NT2/D1 (cell line): Measurements from ENCODE around the gene PDE5A.

ENCODE experiments used
- DNase-seq: peaks from one replicate; pipeline ENCODE4 v3.0.0-alpha.2; 2011; ENCODE audit warnings: low read depth, low spot score
- H3K27me3 ChIP-seq: 2 replicates; pipeline ENCODE4 v1.6.0; 2011; ENCODE audit warnings: mild to moderate bottlenecking; ENCODE audit not compliant: insufficient read length, insufficient read depth
- H3K36me3 ChIP-seq: 2 replicates; pipeline ENCODE4 v1.6.1; 2011; ENCODE audit warnings: mild to moderate bottlenecking, low read length, mixed read lengths; ENCODE audit not compliant: insufficient read depth, insufficient read length
- H3K4me1 ChIP-seq: 2 replicates; pipeline ENCODE4 v1.5.1; 2011; ENCODE audit not compliant: insufficient read depth, insufficient read length
- H3K4me3 ChIP-seq: 2 replicates; pipeline ENCODE4 v1.5.1; 2011; ENCODE audit warnings: low read depth; ENCODE audit not compliant: insufficient read length
- H3K9ac ChIP-seq: 2 replicates; pipeline ENCODE4 v1.6.0; 2011; ENCODE audit warnings: low read depth; ENCODE audit not compliant: insufficient read length
- H3K9me3 ChIP-seq: 2 replicates; pipeline ENCODE4 v1.5.1; 2011; ENCODE audit warnings: mild to moderate bottlenecking, low read length; ENCODE audit not compliant: insufficient read depth
- SUZ12 ChIP-seq: IDR thresholded peaks from 2 replicates; pipeline ENCODE4 v1.6.1; 2011; ENCODE audit not compliant: insufficient read length, insufficient read depth; ENCODE audit errors: extremely low read depth
- YY1 ChIP-seq: IDR thresholded peaks from 2 replicates; pipeline ENCODE4 v1.6.1; 2011; ENCODE audit not compliant: insufficient read length, insufficient read depth
- ZNF274 ChIP-seq: IDR thresholded peaks from 2 replicates; pipeline ENCODE4 v1.6.1; 2011; ENCODE audit warnings: mild to moderate bottlenecking, low read depth, low read length

The PDE5A gene

DNA sequence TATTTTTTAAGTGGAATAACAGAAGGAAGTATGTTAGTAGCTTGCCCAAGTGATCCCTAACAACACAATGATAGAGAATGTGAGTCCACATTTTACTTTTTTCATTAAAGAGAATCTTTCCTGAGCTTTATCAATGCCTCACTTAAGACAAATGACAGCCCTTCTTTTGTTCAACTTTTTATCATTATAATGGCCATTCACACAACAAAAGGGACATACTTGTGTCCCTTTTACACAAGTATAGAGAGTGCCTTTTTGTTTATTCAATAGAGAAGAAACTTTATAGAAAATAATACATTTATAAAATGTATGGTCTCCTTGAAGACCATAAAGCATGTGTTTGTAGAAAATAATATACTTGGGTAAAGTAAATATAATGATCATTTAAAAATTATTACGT is 96.3 kb downstream of the PDE5A start:
- no peak for DNase-seq
- Histone ChIP-seq H3K4me3 (no peak overlapping the region), H3K36me3 (no peaks in the 10 kb centered on the region), H3K9me3 (peaks cover 14% of the 10 kb centered on the region), H3K27me3 (no peaks in the 10 kb centered on the region), H3K9ac (no peak overlapping the region), H3K4me1 (no peaks in the 10 kb centered on the region)
- TF ChIP-seq YY1 (no peak), ZNF274 (no peak), SUZ12 (no peak)

DNA sequence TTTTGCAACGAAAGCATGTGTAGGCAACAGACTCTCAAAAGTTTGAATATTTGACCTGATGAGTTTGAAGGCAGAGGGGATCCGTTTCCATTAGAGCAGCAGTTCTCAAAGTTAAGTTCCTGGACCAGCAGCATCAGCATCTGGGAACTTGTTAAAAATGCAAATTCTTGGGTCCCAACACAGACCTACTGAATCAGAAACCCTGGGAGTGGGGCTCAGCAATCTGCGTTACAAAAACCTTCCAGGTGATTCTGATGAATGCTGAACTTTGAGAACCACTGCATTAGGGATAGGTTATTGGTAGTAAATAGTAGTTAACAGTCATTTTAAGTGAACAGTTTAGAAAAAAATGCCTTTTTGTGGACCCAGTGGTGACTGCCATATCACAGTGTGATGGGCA is 98.8 kb downstream of the PDE5A start:
- no peaks in the 10 kb centered on the region for H3K4me1 ChIP-seq

DNA sequence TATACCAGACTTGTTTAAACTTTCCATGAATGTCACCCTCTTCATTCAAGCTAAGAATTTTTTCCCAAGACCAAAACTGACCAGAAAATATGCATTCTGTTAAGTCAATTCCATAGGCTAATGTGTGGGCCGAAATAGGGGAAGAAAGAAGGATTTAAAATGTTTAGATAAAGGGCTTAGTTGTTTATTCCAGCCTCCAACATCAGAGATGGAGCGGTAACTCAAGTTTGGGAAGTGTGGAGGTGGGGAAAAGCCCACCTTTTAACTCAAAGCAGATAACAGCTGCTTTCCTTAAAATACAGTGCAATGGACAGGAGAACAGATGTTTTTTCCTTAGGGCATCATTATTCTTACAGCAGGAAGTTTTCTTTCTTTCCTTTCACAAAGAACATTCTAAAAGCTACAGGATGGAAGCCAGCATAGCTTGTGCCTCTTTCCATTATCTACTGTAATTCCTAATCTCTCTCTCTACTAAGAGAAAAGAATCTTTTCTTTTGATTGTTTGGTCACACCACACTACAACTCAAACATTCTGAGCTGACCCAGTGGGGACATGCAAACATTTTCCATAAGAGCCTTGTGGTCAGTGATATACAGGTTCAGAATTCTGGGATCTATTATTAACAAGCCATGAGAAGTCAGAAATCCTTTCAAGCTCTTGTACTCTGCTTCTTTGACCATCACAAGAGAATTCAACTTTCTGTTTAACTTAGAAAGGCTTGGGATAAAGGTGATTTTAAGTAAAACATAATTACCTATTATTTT is 101.6 kb downstream of the PDE5A start:
- no peak for TF ChIP-seq SUZ12
- TF ChIP-seq YY1 = no peak
- TF ChIP-seq ZNF274 = no peak
- no peaks in the 10 kb centered on the region for H3K9me3 ChIP-seq

More for the DNA sequence above, 98.8 kb downstream of the PDE5A start:
- Histone ChIP-seq H3K36me3 (no peaks in the 10 kb centered on the region), H3K4me3 (no peak overlapping the region), H3K9ac (no peak overlapping the region), H3K9me3 (peaks cover 8% of the 10 kb centered on the region), H3K27me3 (no peaks in the 10 kb centered on the region)
- TF ChIP-seq ZNF274 = no peak
- no peak for TF ChIP-seq YY1
- no peak for TF ChIP-seq SUZ12
- DNase-seq = no peak

DNA sequence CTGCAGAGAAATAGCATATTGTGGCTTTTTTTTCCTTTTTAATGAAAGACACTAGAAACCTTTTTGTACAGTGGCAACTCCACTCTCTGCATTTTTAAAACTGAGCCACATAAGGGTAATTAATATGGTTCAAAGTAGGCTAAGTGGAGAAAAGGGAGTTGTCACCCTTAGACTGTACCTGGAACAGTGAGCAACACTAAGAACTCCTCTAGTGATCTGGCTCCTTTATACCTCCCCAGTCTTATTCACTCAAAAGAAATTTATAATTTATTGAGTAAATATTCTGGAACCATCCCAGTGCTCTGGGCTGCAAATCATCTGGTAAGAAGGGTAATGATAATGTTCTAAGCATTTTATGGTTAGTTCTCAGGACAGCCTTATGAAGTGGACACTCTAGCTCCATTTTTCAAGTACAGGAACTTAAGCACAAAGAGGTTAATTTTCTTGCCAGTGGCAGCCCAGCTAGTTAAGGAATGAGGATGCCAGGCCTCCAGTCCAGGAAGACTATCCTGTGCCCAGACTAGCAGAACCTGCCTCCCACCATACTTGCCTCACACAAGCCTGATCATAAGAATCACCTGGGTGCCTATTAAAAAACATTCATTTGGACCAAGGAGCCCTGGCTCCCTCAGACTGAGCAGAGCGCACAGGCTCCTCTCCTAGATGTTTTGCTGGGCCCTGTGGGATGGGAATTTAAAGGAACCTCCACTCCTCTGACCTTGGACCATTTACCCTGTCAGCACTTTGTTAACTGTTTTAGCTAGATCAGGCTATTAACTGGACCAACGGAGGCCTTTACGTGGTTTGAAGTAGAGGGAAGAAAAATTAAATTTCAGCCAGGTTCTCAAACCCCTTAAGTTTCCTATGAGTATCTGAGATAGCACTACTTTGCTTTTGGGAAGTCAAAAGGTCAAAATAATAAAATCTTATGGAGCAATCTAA is 102.6 kb downstream of the PDE5A start:
- no peak for TF ChIP-seq YY1
- TF ChIP-seq ZNF274 = no peak
- no peak for TF ChIP-seq SUZ12
- H3K36me3 ChIP-seq = no peaks in the 10 kb centered on the region
- no peaks in the 10 kb centered on the region for H3K4me1 ChIP-seq
- no peak for DNase-seq
- H3K9me3 ChIP-seq = no peaks in the 10 kb centered on the region
- no peak overlapping the region for H3K4me3 ChIP-seq
- H3K9ac ChIP-seq = no peak overlapping the region
- H3K27me3 ChIP-seq = no peaks in the 10 kb centered on the region

More for the DNA sequence above, 101.6 kb downstream of the PDE5A start:
- no peak for DNase-seq
- Histone ChIP-seq H3K9ac (no peak overlapping the region), H3K27me3 (no peaks in the 10 kb centered on the region), H3K4me3 (no peak overlapping the region), H3K36me3 (no peaks in the 10 kb centered on the region), H3K4me1 (no peaks in the 10 kb centered on the region)

DNA sequence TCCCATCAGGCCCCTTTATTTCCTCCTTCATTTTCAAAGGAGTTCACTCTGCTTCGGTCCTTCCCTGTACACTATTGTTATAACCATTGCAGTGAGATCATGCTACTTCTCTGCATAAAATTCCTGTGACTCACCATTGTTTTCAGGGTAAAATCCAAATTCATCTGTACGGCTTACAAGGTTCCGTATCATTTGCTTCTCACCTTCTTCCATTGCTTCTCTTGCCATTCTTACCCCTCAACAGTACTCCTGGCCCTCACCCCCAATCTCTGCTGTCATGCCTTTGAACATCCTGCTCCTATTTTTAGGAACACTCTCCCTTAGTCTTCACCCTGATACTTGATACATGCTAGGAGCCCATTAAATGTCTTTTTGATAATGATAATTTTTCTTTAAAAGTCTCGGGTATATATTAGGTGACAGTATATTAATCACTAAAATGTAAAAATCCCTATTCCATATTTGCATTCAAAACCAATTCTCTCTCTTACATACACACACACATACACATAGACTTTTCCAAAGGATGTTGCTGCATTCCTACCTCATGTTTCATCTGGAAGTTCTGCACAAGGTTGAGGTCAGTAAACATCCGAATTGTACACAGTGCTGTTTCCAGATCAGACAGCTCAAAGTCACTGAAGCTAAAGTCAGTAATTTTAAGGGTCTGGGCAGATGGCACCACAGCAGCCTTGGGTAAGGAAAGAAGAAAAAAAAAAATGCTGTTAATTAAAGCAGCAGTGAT is 103.4 kb downstream of the PDE5A start:
- Histone ChIP-seq H3K9ac (no peak overlapping the region), H3K4me1 (no peaks in the 10 kb centered on the region), H3K27me3 (no peaks in the 10 kb centered on the region), H3K36me3 (no peaks in the 10 kb centered on the region), H3K9me3 (no peaks in the 10 kb centered on the region), H3K4me3 (no peak overlapping the region)
- DNase-seq = no peak
- TF ChIP-seq YY1 (no peak), ZNF274 (no peak), SUZ12 (no peak)

DNA sequence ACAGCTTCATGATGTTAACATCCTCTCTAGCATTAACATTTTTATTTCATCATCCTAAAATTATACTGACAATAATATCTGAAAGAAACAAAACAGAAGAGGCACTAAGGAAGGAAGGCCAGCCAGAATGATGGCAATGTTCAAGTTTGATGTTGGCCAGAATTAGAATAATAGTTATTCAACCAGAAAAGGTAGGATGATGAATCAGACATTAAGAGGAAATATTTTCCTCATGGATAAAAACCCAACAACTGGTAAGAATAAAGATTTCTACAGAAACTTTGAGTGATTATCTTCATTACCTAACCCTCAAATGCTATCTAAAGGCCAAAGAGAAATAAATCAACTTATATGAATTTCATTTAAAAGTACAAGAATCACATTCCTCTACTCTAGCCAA is 105.2 kb downstream of the PDE5A start:
- peaks cover 3% of the 10 kb centered on the region for H3K36me3 ChIP-seq
- H3K4me1 ChIP-seq = no peaks in the 10 kb centered on the region
- no peak for TF ChIP-seq ZNF274
- H3K27me3 ChIP-seq = no peaks in the 10 kb centered on the region
- H3K4me3 ChIP-seq = no peak overlapping the region
- DNase-seq = no peak
- no peak overlapping the region for H3K9ac ChIP-seq
- H3K9me3 ChIP-seq = no peaks in the 10 kb centered on the region

DNA sequence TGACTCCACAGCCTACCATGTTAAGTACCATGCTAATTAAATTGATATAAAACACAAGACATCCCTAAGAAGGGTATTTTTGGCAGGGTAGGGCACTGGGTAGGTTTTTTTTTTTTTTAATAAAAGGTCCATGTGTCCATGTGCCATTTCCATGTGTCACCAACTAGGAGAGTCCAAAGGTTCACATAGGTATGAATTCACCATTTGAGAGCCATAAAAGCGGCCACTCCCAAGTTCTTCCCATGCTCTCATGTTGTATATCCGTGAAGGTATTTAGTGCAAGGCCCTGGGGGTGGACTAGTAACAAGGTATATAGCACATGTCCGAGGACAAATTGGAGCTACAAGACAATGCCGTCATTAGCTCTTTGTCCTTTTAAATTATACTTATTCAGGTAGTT is 107.3 kb downstream of the PDE5A start:
- TF ChIP-seq SUZ12 (no peak), ZNF274 (no peak), YY1 (no peak)
- Histone ChIP-seq H3K9ac (no peak overlapping the region), H3K9me3 (no peaks in the 10 kb centered on the region), H3K4me1 (no peaks in the 10 kb centered on the region), H3K4me3 (no peak overlapping the region), H3K36me3 (peaks cover 3% of the 10 kb centered on the region), H3K27me3 (no peaks in the 10 kb centered on the region)
- DNase-seq = no peak
